ENCODE results near the gene GLIS1. TPM values are rescaled to one million over a fixed set of nuclear protein-coding genes. Genes with fewer than 3 reads are reported as not detected.

Gene GLIS1
- polyA plus RNA-seq, 4 donors, result 2.1 to 3.6 (median 2.6) TPM

DNA sequence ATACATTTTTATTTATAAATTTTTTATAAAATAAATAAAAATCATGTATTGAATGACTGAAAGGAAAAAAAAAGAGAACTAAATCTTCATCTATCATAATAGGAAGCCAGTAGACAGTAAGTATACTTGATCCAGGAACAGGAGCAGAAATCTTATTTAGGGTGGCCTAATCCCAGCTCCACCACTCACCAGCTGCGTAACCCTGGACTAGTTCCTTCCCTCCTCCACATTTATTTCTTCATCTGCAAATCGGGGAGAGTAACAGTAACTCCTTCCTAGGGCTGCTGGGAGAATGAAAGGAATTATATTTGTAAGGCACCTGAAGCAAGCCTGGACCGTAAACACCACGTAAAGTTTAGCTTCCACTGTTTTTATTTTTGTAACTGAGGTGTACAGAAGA lies 17.9 kb downstream of the GLIS1 start:
- no peak for DNase-seq (ENCODE audit: low read depth in 4 of 4, low spot score in 3 of 4)

DNA sequence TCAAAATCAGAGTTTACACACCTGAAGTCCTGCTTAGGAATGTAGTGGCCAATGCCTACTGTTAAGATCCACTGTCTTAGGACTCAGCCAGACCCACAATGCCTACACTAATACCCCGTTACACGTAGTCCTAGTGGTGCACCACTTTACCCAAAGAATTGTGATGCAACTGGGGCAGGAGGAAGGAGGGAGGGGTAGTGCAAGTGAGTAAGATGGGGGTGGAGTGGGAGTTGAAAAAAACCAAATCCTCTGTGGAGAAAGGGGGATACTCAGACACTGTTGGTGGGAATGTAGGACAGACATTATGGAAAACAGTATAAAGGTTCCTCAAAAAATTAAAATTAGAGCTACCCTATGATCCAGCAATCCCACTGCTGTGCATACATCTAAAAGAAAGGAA lies 19.5 kb downstream of the GLIS1 start:
- no peak for DNase-seq (ENCODE audit: low read depth in 4 of 4, low spot score in 3 of 4)

DNA sequence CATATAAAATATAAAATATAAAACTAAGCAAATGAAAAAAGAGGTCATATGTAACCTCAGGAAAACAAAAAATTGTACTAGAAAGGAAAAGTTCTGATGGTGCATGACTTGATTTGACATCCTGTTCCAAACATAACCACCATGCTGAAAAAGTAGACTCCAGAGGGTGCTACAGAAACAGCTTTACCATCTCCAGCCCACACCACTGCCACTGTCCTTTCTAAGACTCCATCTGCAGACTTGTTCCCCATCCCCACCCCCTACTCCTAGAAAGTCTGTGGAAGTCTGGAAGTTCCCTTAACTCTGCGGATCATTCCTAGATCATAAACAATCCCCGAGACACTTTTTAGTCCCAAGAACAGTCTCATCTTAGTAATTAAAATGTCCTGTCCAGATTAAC lies 20.5 kb downstream of the GLIS1 start:
- no peak for DNase-seq (ENCODE audit: low read depth in 4 of 4, low spot score in 3 of 4)

DNA sequence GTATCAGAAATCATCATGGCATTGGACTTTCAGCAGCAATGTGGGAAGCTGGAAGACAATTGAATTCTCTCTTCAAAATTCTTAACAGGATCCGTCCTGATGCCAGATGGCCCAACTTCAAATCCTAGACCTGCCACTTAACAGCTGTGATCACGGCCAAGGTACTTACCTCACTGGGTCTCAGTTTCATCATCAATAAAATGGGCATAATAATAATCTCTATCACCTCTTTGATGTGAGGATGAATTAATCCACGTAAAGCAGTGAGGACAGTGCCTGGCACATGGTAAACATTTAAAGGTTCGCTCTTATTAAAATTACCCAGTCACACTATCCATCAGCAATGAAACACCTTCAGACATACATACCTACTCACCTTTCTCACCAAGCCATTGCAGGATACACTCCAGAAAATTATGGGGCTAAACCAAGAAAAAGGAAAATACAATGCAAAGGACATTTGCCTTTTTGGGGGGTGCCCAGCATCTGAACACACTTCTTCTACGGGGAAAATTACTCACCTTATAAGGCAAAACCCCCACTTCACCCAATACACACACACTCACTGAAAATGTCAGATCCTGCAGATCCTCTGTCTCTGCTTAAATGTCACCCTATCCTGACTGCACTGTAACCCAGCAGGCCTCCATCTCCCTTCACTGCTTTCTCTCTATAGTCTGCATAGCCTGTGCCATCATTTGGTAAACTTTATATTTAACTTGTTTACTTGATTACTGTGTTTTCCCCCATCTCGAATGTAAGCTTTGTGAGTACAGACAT lies 21.7 kb downstream of the GLIS1 start:
- DNase-seq (ENCODE audit: low read depth in 4 of 4, low spot score in 3 of 4), result no peak

DNA sequence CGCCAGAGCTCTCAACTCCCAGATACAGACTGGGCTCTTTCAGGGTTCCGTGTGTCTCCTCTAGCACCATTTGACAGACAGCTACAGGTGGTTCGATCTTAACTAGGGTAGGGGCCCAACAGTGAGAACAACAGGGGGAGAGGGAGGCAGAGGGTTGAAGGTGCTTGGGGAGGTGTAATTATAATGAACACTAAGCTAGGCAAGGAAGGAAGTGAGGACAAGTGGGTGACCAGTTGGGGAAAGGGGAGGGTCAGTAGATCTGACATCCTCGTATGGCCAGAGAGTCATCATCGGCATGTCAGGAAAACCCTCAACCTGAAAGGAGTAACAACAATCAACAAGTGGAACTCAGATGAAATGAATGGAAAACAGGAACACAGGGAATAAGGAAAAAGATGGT lies 22.8 kb downstream of the GLIS1 start:
- no peak for DNase-seq (ENCODE audit: low read depth in 4 of 4, low spot score in 3 of 4)

DNA sequence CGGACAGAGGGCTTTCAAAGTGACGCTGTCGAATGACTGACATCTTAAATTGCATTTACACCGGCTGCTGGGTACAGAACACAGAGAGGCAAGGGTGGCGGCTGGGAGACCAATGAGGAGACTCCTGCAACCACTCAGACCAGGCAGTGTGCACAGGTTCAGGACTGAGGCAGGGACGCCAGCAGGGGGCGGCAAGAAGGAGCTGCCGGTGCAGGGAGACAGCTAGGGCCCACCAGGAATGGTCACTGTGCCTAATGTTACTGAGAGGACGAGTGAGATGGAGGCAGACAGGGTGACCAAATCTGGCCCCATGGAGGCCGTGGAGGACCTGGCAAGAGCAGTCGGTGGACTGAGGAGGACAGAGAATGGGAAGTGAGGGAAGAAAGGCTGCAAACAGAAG lies 23.5 kb downstream of the GLIS1 start:
- DNase-seq (ENCODE audit: low read depth in 4 of 4, low spot score in 3 of 4), result no peak

DNA sequence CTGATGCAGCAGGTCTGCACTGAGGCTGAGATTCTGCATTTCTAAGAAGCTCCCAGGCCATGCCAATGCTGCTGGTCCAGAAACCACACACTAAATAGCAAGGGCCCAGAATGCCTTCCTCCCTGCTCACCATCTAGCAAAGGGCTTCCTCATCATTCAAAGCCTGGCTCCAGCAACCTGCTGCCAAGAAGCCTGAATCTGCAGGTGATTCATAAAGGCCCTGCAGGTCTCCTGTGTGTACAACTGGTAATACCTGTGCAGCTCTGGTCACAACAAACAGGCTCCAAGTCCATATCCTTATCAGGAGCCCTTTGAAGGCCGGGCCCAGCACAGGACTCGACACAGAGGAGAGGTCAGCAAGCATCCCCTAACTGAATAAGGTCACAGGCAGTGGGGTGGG lies 26.7 kb downstream of the GLIS1 start:
- DNase-seq (ENCODE audit: low read depth in 4 of 4, low spot score in 3 of 4), result no peak

DNA sequence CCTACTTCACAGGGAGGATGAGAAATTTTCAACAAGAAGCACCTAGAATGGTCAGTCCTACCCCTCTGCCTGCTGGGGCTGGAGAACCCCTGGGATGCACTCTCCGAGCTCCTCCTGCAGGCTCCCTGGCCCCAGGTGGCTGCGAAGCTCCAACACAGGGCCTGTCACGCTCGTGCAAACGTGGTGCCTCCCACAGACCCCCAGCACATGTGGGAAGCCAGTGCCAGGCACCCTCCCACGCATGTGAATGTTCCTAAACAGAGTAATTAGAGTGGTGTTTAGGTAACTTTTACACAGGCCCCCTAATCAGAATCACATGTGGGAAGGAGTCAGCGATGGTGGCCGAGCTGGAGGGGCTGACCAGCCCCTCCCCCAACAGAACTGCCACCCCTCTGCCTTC lies 28.4 kb downstream of the GLIS1 start:
- no peak for DNase-seq (ENCODE audit: low read depth in 4 of 4, low spot score in 3 of 4)

DNA sequence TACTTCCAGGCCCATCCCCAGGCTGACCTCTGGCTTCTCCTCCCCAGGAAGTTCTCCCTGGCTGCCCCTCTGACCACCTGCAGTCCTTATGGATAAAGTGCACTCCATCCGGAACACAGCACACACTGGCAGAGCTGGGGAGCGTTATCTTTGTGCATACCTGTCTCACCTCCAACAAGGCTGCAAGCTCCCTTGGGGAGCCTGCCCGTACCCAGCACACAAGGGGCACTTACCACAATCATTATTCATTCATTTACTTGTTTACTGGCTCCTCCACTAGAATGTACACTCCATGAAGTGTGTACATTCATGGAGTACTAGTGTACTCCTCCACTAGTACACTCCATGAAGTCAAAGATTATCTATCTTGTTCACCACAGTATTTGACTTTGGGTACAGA lies 30.3 kb downstream of the GLIS1 start:
- DNase-seq (ENCODE audit: low read depth in 4 of 4, low spot score in 3 of 4), result no peak

DNA sequence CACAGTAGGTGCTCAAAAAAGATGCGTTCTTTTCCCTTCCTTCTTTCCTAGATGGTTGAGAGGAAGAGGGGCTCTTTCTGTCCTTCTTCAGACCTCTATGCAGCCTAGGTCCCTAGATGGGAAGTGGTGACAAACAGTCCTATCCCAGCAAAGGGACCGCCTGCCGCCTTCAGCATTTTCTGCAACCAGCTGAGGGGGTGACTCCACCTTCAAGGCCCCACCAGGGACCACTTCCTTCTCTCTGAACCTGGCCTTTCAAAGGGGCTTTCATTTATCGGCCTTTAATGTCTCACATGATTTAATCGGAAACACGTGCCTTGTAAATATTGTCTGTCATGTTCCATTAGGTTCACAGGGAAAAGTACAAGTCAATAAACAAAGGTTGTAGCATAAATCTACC lies 32.6 kb downstream of the GLIS1 start:
- no peak for DNase-seq (ENCODE audit: low read depth in 4 of 4, low spot score in 3 of 4)

DNA sequence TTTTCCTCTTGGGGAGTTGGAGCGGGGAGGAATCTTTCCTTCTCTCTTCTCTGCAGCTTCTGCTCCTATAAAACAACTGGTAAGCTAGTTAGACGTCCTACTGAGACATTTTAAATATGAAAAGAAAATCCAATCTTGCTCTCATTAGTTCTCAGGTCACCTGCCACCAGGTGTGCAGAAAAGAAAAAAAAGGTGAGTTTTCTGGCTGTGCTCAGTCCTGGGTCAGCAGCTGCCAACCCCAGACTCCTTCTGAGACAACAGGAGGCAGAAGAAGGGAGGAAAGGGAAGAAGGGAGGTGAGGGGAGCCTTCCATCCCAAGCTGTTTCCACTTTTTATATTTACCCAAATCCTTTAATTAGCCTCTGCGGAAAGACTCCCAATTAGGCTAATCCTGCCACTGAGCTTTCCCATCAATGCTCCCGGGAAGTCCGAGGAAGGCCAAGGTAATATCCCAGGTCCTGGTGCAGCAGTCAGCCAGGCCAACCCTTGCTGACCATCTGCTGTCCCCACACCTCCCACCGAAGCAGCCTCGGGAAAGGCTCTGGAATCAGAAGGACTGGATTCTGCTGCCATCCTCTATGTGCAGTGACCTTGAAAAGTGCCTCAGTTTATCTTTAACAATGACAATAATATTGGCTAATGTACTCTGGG lies 33.4 kb downstream of the GLIS1 start:
- DNase-seq (ENCODE audit: low read depth in 4 of 4, low spot score in 3 of 4), result no peak

DNA sequence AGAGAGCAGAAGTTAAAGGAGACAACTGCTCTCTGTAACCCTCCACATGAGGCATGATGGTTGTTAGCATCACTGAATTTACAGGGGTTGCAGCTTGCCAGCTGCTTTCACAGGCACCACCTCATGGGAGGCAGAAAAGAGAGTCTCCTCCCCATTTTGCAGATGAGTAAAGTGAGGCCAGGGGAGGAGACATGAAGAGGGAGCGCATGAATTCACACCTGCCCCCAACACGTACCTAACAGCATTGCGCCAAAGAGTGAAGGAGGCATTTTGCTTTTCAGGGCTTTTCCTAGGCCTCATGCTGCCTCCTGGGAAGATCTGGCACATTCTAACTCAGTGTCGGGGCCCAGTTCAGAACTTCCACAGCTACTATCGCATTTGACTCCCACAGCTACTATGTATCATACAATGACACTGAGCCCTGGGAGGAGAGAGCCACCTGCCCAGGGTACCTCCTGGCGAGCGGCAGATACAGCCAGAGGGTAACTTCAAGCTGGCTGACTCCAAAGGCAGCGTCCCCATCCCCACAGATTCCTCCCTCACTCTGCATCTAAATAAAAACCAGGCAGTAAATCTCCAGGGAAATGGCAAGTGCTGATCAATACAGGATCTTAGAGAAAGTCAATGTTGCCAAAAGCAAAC lies 34.0 kb downstream of the GLIS1 start:
- no peak for DNase-seq (ENCODE audit: low read depth in 4 of 4, low spot score in 3 of 4)

DNA sequence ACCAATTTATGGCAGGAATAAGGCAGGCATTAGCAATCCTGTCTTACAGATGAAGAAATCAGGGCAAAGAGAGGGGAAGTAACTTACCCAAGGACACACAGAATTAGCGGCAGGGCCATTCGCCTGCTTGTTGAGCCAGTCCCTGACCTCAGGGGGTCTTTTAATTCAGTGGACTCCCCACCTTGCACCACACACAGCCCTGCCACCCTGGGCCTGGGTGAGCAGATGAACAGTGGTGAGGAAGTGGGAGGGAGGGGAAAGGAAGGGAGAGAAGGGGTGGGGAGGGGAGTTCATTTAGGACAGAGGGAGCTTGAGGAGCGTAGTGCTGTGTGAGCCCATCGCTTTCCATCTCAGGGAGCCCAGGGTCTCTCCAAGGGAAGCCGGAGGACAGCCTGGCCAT lies 34.7 kb downstream of the GLIS1 start:
- no peak for DNase-seq (ENCODE audit: low read depth in 4 of 4, low spot score in 3 of 4)

DNA sequence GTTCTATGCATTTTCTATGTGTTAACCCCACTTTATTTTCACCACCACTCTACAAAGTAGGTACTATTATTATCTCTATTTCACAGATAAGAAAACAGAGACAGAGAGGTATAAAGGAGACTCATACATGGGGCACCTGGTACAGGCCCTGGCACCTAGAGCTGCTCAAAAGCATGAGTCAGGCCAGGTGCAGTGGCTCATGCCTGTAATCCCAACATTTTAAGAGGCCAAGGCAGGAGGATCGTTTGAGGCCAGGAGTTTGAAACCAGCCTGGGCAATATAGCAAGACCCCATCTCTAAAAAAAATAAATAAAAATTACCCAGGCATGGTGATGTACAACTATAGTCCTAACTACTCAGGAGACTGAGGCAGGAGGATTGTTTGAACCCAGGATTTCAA lies 35.8 kb downstream of the GLIS1 start:
- DNase-seq (ENCODE audit: low read depth in 4 of 4, low spot score in 3 of 4), result no peak

DNA sequence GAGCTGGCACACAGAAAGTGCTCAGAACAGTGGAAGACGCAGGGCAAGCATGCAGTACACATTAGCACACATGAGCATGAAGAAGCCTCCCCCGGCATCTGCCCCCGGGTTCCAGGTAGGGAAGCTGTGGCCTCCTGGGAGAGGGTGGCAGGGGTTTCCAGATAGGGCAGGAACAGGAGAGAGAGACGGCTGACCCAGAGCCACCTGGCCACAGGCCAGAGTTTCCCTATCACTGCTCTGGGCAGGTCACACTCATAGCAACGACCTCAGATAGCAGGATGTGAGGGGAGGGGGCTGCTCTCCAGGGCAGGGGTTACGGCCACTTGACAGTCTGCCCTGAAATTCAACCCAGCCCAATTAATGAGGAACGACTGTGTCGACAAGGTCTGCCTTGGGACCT lies 36.6 kb downstream of the GLIS1 start:
- no peak for DNase-seq (ENCODE audit: low read depth in 4 of 4, low spot score in 3 of 4)

DNA sequence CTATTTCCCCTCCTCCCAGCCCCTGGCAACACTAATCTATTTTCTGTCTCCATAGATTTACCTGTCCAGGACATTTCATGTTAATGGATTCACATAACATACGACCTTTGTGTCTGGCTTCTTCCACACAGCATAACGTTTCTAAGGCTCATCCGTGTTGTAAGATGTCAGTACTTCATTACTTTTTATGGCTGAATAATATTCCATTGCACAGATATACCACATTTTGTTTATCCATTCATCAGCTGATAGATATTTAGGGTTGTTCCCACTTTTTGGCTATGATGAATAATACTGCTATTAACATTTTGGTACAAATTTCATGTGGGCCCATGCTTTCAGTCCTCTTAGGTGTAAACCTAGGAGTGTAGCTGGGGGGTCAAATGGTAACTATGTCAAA lies 38.2 kb downstream of the GLIS1 start:
- no peak for DNase-seq (ENCODE audit: low read depth in 4 of 4, low spot score in 3 of 4)

DNA sequence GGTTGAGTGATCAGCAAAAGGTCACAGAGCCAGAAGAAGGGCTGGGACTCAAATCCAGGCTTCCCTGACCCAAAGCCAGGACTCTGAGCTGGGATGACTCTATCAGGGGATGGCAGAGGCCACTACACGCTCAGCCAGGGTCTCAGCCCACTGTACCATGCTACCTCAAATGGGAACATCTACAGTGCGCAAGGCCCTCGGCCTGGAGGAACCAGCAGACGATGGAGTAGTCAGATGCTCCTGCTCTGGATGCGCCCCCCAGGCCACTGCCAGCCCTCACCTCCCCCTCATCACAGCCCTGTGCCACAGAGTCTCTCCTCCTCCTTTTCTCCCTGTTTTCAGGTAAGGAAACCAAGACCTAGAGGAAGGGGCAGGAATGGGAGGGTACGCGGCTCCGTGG lies 39.0 kb downstream of the GLIS1 start:
- no peak for DNase-seq (ENCODE audit: low read depth in 4 of 4, low spot score in 3 of 4)

DNA sequence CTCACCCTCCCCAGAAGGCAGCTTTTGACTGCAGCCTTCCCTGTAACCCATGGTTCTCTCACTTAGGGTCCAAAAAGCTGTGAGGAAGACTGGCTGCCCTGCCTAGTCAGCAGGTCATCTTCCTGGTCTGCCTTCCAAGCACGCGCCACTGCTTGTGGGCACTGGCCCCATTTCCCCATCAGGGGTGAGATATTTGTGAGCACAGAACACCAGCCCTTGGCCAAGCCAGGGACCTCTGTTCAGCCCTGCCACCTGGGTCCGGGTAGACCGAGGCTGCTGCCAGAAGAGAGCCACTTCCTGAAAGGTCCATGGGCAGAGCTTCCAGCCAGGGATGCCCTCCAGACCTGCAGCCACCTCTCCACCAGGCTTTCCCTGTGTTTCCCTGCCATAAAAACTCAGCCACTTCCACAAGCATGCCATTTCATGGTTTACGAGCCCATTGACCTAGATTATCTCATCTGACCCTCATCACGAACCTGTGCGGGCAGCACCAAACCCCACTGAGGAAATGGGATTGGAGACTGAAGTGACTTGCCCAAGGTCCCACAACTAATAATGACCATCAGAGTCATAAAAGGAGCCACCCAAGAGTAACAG lies 40.5 kb downstream of the GLIS1 start:
- no peak for DNase-seq (ENCODE audit: low read depth in 4 of 4, low spot score in 3 of 4)

DNA sequence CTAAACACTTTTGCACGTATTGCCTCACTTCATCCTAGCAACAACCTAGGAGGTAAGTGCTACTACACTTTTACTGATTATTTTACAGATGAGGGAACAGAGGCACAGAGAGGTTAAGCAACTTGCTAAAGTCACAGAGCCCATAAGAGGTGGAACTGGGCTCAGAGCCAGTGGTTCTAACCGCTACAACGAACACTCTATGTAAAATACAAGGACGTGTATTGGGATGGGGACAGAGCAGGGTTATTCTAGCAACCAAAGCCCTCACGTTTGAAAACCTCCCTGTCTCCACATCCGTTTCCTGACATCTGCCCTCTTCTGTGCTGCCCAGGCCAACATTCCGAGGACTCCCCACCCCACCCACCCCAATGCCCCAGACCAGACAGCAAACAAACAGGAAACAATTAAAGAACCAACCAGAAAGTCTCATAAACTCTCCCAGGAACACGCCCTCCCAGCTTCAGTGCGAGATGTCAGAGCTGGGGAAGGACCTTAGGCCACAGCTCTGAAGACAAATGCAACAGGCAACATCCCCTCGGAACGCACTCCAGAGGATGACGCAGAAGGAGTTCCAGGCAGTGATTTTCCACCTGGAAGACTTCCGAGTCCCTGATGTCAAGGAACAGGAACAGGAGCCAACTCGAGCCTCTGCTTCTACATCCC lies 41.1 kb downstream of the GLIS1 start:
- no peak for DNase-seq (ENCODE audit: low read depth in 4 of 4, low spot score in 3 of 4)

DNA sequence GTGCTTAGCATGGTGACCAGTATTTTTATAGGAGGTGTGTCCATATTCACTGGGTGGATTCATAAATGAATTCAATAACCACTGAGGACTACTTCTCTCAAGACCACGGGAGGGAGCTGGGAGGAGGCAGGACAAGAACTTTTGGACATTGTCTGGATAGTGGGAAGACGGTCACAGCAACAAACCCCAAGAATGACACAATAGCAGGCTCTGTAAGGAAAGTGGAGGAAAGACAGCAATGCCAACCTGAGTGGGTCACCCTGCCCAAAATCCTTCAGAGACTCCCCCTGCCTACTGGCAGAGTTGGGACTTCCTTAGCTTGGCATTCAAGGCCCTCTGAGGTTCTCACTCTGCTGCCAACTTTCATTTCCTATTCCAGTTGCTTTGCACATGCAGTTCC lies 42.0 kb downstream of the GLIS1 start:
- DNase-seq (ENCODE audit: low read depth in 4 of 4, low spot score in 3 of 4), result no peak

DNA sequence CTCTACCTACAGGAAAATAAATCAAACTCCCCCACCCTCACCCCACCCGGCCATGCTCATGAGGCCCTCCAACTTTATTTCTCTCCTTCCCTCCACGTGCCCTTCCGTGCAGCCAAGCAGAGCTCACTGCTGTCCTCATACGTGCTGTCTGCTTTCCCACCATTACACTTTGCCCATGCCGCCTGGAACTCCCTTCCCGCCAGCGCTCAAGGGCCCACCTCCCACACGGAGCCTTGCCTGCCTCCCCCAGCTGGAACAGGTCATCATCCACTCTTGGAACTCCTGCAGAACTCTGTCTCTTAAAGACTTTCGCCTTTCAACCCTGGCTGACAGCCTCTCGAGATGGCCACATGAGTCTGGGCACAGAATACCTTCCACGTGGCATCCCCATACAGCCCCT lies 42.4 kb downstream of the GLIS1 start:
- no peak for DNase-seq (ENCODE audit: low read depth in 4 of 4, low spot score in 3 of 4)

Measured in right renal pelvis (tissue), 4 donors.